DMS 273 (cell line): Measurements from ENCODE around the gene TMEM106C.

ENCODE experiments used
- DNase-seq: peaks from one replicate; lab custom pipeline; 2025; ENCODE audit not compliant: unreplicated experiment; lab: John Stamatoyannopoulos, UW

TMEM106C gene, protein sequence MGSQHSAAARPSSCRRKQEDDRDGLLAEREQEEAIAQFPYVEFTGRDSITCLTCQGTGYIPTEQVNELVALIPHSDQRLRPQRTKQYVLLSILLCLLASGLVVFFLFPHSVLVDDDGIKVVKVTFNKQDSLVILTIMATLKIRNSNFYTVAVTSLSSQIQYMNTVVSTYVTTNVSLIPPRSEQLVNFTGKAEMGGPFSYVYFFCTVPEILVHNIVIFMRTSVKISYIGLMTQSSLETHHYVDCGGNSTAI

GRCh38 chr12:47963340-47964040 is at the start of gene TMEM106C:
Gene TMEM106C (plus strand): TSS chr12:47963596. CDS start chr12:47964237, 641 bp downstream.
- peak; percentile 95 for DNase-seq

DNA sequence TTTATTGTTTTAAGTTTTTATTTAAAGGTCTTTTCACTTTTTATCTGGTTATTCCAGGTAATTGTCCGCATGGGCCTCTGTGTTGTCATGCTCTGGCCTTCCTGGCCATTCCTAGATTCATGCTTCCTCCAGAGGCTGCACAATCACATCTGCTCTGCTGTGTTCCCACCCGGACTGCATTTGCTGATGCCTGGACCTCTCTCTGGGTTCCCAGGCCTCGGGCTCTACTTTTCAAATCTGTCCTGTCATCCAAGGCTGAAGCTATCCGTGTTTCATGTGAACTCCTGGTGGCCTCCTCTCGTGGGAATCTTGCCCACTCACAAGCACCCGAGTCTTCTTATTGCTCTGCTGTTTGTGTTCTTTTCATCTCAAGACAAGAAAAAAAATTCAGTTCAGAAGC is 42.5 kb upstream of the TMEM106C start:
- DNase-seq: no peak

DNA sequence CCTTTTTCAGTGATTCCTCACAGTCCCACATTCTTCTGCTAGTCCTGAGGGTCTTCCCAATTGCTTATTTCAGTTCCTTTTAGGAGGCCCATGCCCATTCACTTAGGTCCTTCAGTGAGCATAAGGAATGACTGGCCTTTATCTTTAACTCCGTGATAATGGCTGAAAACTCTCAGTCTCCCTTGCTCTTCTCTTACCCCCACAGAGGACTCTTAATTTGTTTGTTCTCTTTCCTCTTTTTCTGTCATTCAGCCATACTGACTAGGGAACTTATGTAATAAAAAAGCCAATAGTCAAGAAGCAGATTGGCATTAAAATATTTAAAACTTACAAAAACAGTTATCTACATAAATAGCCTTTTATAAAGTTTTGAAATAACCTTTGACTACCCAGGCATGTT is 41.5 kb upstream of the TMEM106C start:
- no peak for DNase-seq

DNA sequence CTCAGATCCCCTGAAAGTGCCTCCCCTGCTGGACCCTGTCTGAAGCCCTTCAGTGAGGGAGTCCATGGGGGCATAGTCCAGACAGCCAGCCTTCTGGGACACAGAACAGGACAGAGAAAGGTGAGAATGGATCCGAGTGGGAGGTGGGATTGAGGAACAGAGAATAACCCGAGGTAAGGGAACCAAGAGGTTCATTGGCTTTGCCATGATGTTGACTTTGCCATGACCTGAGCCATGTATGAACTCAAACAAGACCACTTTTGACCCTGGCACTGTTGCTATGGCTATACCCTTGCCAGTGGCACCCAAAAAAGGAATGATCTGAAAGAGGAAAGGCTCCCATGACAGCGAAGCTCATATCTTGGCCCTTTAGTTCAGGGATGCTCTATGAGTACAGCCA is 36.0 kb upstream of the TMEM106C start:
- no peak for DNase-seq

GRCh38 chr12:47930634-47931033 is 32.8 kb upstream of the TMEM106C start:
- DNase-seq: no peak

DNA sequence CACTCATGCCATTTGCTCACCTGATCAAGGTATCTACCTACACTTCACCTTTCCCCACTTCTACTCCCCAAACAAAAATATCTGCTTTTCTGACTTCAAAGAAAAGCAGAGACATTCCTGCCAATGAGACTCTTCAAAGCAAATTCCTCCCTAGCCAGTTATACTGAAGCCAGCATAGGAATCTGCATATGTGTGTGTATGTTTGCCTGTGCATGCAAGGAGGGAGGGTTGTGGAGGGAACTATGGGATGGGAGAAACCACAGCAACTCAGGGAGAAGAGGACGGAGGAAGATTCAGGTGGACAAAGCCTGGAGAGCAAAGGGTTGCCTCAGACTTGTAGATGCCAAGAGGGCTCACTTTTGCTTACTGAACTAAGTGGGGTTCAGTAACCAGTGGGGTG is 32.2 kb upstream of the TMEM106C start:
- DNase-seq: no peak

GRCh38 chr12:47935184-47935583 is 28.2 kb upstream of the TMEM106C start:
- DNase-seq: peak; percentile 80

- no peak for DNase-seq
Measured at GRCh38 chr12:47938093-47938492, 25.3 kb upstream of the TMEM106C start.

DNA sequence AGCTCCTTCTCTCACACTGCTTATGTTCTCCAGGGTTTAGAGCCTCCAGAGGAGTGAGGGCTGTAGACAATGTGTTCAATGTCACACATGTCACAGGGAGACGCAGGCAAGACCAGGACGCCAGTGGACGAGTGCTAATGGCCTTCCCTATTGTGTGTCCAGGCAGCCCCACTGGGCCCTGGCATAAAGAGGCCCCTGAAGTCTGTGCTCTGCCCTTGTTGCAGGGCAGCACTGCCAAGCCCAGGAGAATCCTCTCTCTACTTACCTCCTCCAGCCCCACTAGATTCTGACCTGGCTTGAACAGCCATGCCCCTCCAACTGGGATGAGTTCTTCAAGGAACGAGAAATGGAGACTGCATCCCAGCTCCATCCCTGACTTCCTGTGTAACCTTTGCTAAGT is 24.8 kb upstream of the TMEM106C start:
- no peak for DNase-seq

DNA sequence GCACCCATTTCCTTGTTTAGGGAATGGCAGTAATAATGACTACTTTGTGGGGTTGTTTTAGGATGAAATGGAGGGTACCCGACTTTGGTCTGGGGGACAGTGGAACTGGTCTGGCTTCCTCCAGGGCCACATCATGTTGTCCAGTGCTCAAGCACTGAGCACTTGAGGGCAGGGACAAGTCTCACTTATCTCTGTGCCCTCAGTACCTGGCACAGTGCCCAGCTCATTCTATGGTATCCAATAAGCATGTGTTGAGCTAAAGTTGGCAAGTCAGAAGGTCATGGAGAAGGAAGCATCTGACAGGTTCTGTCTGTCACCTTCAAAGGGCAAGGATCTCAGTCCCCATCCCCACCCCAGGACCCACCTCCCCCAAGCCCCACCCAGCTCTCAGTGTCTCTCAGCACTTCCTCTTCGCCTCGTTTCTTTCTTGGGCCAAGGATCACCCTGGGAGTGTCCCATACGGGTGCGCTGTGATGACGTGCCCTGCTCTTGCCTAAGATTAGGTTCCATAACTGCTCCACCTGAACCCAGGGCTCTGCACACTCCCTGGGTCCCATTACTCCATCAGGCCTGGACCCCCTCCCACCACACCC is 24.3 kb upstream of the TMEM106C start:
- DNase-seq: peak; percentile 6

DNA sequence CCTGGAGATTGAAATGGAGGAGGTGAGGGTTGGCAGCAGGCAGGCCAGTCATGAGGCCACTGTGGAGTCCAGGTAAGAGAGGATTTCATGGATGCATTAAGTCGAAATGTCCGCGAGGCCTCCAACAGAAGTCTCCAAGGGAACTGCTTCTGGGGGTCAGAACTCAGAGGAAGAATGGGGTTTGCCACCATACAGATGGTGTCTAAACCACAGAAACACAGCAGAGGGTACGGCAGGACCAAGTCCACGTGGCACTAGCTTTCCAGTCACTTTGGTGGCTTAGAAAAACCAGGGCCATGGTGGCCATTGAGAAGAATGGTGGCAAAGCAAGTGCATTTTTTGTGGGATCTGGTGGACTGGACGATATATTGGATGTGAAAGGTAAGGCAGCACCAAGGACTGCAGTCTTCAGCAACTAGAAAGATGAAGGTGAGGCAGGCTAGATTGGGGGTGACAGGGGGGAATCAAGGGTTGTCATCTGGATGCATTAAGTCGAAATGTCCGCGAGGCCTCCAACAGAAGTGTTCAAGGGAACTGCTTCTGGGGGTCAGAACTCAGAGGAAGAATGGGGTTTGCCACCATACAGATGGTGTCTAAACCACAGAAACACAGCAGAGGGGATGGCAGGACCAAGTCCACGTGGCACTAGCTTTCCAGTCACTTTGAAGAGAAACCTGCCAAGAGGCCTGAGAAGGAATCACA is 22.5 kb upstream of the TMEM106C start:
- DNase-seq: no peak

DNA sequence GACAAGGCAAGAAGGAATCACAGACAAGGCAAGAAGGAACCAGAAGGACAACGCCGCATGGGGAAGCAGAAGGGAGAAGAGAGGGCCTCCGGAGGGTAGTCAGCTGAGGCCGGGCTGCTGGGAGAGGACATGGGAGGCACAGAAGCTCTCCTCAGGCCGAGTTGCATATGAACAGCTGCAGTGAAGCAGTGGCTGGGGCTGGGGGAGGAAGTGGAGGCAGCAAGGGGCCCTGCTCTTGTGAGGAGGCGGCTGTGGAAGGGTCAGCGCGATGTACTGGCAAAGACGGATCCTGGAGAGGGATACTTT is 22.0 kb upstream of the TMEM106C start:
- no peak for DNase-seq

- DNase-seq: no peak
Measured at GRCh38 chr12:47941871-47942613, 21.4 kb upstream of the TMEM106C start.

DNA sequence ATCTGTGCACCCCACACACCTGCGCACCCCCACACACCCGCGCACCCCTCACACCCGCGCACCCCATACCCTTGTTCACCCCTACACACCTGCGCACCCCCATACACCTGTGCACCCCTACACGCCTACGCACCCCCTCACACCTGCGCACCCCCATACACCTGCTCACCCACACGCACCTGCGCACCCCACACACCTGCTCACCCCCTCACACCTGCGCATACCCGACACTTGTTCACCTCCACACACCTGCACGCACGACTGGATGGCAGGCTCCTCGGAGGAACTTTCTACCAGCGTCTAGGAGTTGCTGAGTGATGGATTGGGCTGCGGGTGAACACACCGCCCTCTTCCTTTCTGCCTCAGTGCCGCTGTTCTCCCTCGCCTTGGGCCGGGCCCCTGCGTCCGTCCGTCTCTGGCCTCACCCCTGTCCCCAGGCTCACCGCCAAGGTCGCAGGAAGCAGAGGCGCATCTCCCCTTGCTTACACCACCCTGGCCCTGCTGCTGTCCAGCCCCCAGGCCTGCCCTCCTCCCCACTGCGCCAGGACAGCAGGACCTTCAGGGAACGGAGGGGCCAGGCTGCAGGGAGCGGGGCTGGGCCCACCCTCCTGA is 20.7 kb upstream of the TMEM106C start:
- no peak for DNase-seq

- peak; percentile 33 for DNase-seq
Measured at GRCh38 chr12:47943623-47944340, 19.6 kb upstream of the TMEM106C start.

DNA sequence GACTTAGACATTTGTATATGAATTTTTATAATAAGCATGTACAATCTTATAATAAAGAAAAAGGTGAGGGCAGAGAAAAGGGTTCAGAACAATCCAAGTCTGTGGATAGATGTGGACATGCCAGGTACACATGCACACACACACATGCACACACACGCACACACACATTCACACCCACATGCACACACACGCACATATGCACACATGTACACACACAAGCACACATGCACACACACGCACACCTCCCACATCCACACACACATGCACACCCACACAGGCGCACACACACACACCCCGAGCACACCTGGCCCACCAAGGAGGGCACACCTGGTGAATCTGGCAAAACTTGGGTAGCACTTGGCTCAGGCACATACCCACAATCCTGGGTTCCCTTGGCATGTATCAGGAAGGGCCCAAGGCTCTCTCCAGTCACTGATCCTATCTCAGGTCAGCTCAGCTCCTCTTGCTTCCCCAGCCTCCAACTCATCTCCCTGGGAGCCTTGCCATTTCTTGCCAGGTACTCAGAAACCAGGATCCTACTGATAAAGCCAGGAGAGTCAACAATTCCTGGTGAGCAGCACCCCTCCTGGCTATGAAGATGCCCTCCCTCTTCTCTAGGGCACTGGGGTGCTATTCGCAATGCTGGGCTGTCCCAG is 18.6 kb upstream of the TMEM106C start:
- no peak for DNase-seq

DNA sequence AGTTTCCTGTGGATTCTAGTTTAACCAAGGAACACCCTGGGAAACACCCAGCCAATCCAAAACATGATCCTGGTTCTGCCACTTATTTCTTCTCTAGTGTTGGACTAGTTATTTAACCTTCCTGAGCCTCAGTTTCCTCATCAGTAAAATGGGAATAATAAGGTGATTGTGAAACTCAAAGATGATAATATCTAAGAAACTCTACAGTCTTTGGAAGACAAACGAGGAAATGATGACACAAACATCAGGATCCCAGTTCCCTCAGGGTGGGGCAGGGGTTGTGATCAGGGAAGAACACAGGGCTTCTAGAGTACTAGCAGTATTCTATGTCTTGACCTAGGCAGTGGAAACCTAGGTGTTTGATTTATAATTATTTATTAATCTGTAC is 18.1 kb upstream of the TMEM106C start:
- no peak for DNase-seq

DNA sequence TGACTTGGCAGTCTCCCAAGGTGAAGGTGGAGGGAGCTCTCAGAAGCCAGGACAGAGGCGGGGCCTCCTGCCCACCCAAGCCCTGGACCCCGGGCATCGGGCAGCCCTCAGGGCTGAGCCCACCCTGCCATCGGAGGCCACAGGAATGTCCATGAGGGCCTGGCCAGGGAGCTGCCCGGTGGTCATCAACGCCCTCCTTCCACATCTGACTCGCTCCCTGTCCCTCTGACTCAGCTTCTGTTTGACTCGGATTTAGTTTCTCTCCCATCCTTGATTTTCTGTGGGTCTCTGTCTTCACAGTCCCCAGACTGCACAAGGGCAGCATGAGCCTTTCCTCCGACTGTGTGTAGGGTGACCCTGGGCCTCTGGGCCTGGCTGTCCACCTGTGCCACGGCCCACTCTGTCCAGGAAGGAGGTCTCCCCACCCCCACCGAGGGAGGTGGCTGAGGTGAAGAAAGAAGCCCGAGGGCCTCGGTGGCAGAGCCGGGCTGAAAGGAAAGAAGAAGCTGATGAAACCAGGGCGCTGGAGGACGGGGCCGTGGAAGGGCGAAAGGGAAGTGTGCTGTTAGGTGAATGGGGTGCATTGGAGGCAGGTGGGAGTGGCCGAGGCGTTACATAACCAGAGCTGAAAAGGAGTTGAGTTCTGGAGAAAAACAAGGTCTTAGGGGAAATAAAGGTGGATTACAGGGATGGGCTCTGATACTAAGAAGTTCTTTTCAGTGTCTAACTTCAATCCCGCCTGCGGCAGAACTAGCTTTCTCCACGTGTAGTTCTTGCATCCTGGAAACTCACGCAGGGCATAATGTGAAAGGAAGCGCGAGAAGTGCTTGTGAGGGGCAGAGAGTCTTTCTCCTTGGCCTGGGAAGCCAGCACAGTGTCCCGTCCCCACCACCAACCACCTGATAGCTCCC is 16.7 kb upstream of the TMEM106C start:
- DNase-seq: peak; percentile 8

GRCh38 chr12:47947341-47947740 is 16.1 kb upstream of the TMEM106C start:
- DNase-seq: no peak
